Vagina (tissue), 2 donors: ENCODE results near the gene FCHO1.

ENCODE experiments used
- CTCF ChIP-seq, 3 experiments: fragments of 450-650 bp in 2 of 3; fragments of 200-600 bp in 1 of 3; sonication (generic) in 1 of 3; IDR thresholded peaks; one replicate each; pipeline ENCODE4 v1.5.1; 2017 to 2019; ENCODE audit warnings: antibody characterized with exemption in 3 of 3, mild to moderate bottlenecking in 2 of 3, moderate library complexity in 2 of 3
- POLR2AphosphoS5 ChIP-seq, 2 donors: sonication (generic); formaldehyde crosslinking; IDR thresholded peaks; one replicate each; pipeline ENCODE4 v1.9.0; 2017; ENCODE audit warnings: antibody characterized with exemption in 2 of 2, mild to moderate bottlenecking in 2 of 2, low read depth in 1 of 2; ENCODE audit not compliant: insufficient read depth in 1 of 2

- no peak for TF ChIP-seq POLR2AphosphoS5 (IDR thresholded peaks at IDR 0.05; ENCODE audit: insufficient read depth in 1 of 2, low read depth in 1 of 2)
- TF ChIP-seq CTCF (IDR thresholded peaks at IDR 0.05): no peak
These were observed 18.1 kb upstream of the FCHO1 start for GRCh38 chr19:17733127-17733526.
